UCSD-AML1 (cell line): ENCODE results near the gene ELK3.
"Not testable (repeated sequence)": the region's sequence is repeated elsewhere in the genome, so short reads cannot be mapped to it uniquely, and the experiment has no call there.

Experiments
- DNase-seq: peaks from one replicate; lab custom pipeline; 2025; ENCODE audit not compliant: unreplicated experiment; lab: John Stamatoyannopoulos, UW

Gene ELK3

GRCh38 chr12:96303653-96304052, 109.5 kb downstream of the ELK3 start:
- DNase-seq: no peak

- DNase-seq: no peak
Measured at GRCh38 chr12:96305665-96306064, 111.5 kb downstream of the ELK3 start.

GRCh38 chr12:96308881-96309280, 114.7 kb downstream of the ELK3 start:
- DNase-seq: no peak

- no peak for DNase-seq
Measured at GRCh38 chr12:96310067-96310466, 115.9 kb downstream of the ELK3 start.

- no peak for DNase-seq
Measured at GRCh38 chr12:96311191-96311590, 117.0 kb downstream of the ELK3 start.

GRCh38 chr12:96313606-96314005, 119.4 kb downstream of the ELK3 start:
- no peak for DNase-seq

- DNase-seq: no peak
Measured at GRCh38 chr12:96314723-96315122, 120.5 kb downstream of the ELK3 start.

- DNase-seq: not testable (repeated sequence)
Measured at GRCh38 chr12:96315741-96316481, 121.7 kb downstream of the ELK3 start.

GRCh38 chr12:96317801-96318200, 123.6 kb downstream of the ELK3 start:
- not testable (repeated sequence) for DNase-seq
